Colonic mucosa (tissue), 4 donors: ENCODE results near the gene MAN2B1. TPM values are rescaled to one million over a fixed set of nuclear protein-coding genes. Genes with fewer than 3 reads are reported as not detected.

Experiments used
- DNase-seq: peaks from one replicate; pipeline ENCODE4 v3.0.0-alpha.2; 2020
- H3K27ac ChIP-seq: fragments of 200-600 bp; one replicate; pipeline ENCODE4 v1.8.0; 2021
- H3K27me3 ChIP-seq: fragments of 200-600 bp; one replicate; pipeline ENCODE4 v1.8.0; 2021
- H3K36me3 ChIP-seq: fragments of 200-600 bp; one replicate; pipeline ENCODE4 v1.8.0; 2021
- H3K4me1 ChIP-seq: fragments of 200-600 bp; one replicate; pipeline ENCODE4 v1.8.0; 2021; ENCODE audit warnings: mild to moderate bottlenecking
- H3K4me3 ChIP-seq: fragments of 200-600 bp; one replicate; pipeline ENCODE4 v1.8.0; 2021
- H3K9ac ChIP-seq, 2 donors: one replicate each; pipeline ENCODE4 v1.7.0; 2013; ENCODE audit warnings: control low read depth in 2 of 2, low read depth in 2 of 2, low read length in 2 of 2
- H3K9me3 ChIP-seq: fragments of 200-600 bp; one replicate; pipeline ENCODE4 v1.8.0; 2021
- CTCF ChIP-seq: fragments of 200-600 bp; IDR thresholded peaks from one replicate; pipeline ENCODE4 v1.8.0; 2022; ENCODE audit warnings: antibody characterized with exemption, mild to moderate bottlenecking
- intact Hi-C: fragments of 100-400 bp; cut with DNase I; formaldehyde crosslinking; loops from one replicate; pipeline ENCODE4 v1.14.1; 2022
- total RNA-seq, 2 donors: library from RNA; stranded (reverse); fragmentation: NEBNext Ultra II Directional in 1 of 2; extraction: Animal tissue kit (Norgen Biotek cat#: 25700) in 1 of 2; gene quantifications; one replicate each; pipeline ENCODE4 v1.2.1, GENCODE V29; 2021
- donor health status: healthy.
- donor health status: DM: no; HTN: no; CAD: no.
- donor health status: DM: no; HTN: no; CAD: no.

Gene MAN2B1
- total RNA-seq, 2 donors from 2014 or later = 51.7 to 67.4 TPM

- TF ChIP-seq CTCF = no peak
- intact Hi-C loops = no loop called here
Observed at GRCh38 chr19:12708641-12709040, 42.1 kb upstream of the MAN2B1 start.

GRCh38 chr19:12706332-12706718, 39.8 kb upstream of the MAN2B1 start:
- Histone ChIP-seq H3K4me1 (no peaks in the 10 kb centered on the region), H3K27me3 (no peaks in the 10 kb centered on the region), H3K27ac (no peak overlapping the region), H3K36me3 (peaks cover 35% of the 10 kb centered on the region), H3K4me3 (no peak overlapping the region), H3K9ac (no peak overlapping the region), H3K9me3 (no peaks in the 10 kb centered on the region)
- TF ChIP-seq CTCF = no peak
- intact Hi-C loops = no loop called here
- no peak for DNase-seq

More at GRCh38 chr19:12708641-12709040, 42.1 kb upstream of the MAN2B1 start:
- H3K4me3 ChIP-seq = no peak overlapping the region
- no peaks in the 10 kb centered on the region for H3K4me1 ChIP-seq
- H3K9ac ChIP-seq = no peak overlapping the region
- no peak for DNase-seq
- no peaks in the 10 kb centered on the region for H3K27me3 ChIP-seq
- H3K36me3 ChIP-seq = peaks cover 35% of the 10 kb centered on the region
- no peaks in the 10 kb centered on the region for H3K9me3 ChIP-seq
- H3K27ac ChIP-seq = no peak overlapping the region

GRCh38 chr19:12705654-12706331, 39.3 kb upstream of the MAN2B1 start:
- intact Hi-C loops = no loop called here
- H3K36me3 ChIP-seq = peaks cover 35% of the 10 kb centered on the region
- H3K4me1 ChIP-seq = no peaks in the 10 kb centered on the region
- H3K9me3 ChIP-seq = no peaks in the 10 kb centered on the region
- no peak for DNase-seq
- H3K27ac ChIP-seq = no peak overlapping the region
- no peak overlapping the region for H3K9ac ChIP-seq
- H3K27me3 ChIP-seq = no peaks in the 10 kb centered on the region
- H3K4me3 ChIP-seq = no peak overlapping the region
- TF ChIP-seq CTCF = no peak

GRCh38 chr19:12705169-12705568, 38.6 kb upstream of the MAN2B1 start:
- H3K27ac ChIP-seq = no peak overlapping the region
- H3K9me3 ChIP-seq = no peaks in the 10 kb centered on the region
- H3K4me1 ChIP-seq = no peaks in the 10 kb centered on the region
- no peak overlapping the region for H3K9ac ChIP-seq
- intact Hi-C loops = no loop called here
- no peak overlapping the region for H3K4me3 ChIP-seq
- peaks cover 30% of the 10 kb centered on the region for H3K36me3 ChIP-seq
- DNase-seq = no peak
- no peaks in the 10 kb centered on the region for H3K27me3 ChIP-seq
- TF ChIP-seq CTCF = no peak

- H3K9me3 ChIP-seq = no peaks in the 10 kb centered on the region
- no peak overlapping the region for H3K27ac ChIP-seq
- no peaks in the 10 kb centered on the region for H3K27me3 ChIP-seq
- H3K9ac ChIP-seq = no peak overlapping the region
- DNase-seq = no peak
- no peak overlapping the region for H3K4me3 ChIP-seq
- intact Hi-C loops = no loop called here
- TF ChIP-seq CTCF = no peak
- H3K4me1 ChIP-seq = no peaks in the 10 kb centered on the region
- H3K36me3 ChIP-seq = peaks cover 29% of the 10 kb centered on the region
Observed at GRCh38 chr19:12703046-12703445, 36.5 kb upstream of the MAN2B1 start.
